HG02763 (cell line): ENCODE data around the gene BLMH.

ENCODE experiments used
- ATAC-seq: cut with Tn5 transposase; IDR thresholded peaks from one replicate; pipeline ENCODE4 v1.9.1; 2021; ENCODE audit warnings: mild to moderate bottlenecking, moderate library complexity; ENCODE audit not compliant: unreplicated experiment

The BLMH gene

GRCh38 chr17:30308406-30308805, 16.7 kb upstream of the BLMH start:
- ATAC-seq: no peak

GRCh38 chr17:30304778-30305177, 13.0 kb upstream of the BLMH start:
- no peak for ATAC-seq

GRCh38 chr17:30302241-30302640, 10.5 kb upstream of the BLMH start:
- ATAC-seq: no peak

GRCh38 chr17:30300818-30301217, 9.1 kb upstream of the BLMH start:
- ATAC-seq: no peak

GRCh38 chr17:30299000-30299399, 7.3 kb upstream of the BLMH start:
- no peak for ATAC-seq

- ATAC-seq: no peak
These were observed 6.0 kb upstream of the BLMH start for GRCh38 chr17:30297715-30298114.

- ATAC-seq: no peak
These were observed 4.8 kb upstream of the BLMH start for GRCh38 chr17:30296499-30297080.

GRCh38 chr17:30292286-30292858, 628 bp upstream of the BLMH start:
- ATAC-seq: no peak

GRCh38 chr17:30290696-30291542, 825 bp downstream of the BLMH start:
- peak; percentile 42 for ATAC-seq

- ATAC-seq: no peak
These were observed 1.7 kb downstream of the BLMH start for GRCh38 chr17:30290077-30290476.

- no peak for ATAC-seq
These were observed 12.6 kb downstream of the BLMH start for GRCh38 chr17:30279156-30279555.

- ATAC-seq: no peak
These were observed 13.7 kb downstream of the BLMH start for GRCh38 chr17:30278032-30278431.

GRCh38 chr17:30275911-30276310, 15.8 kb downstream of the BLMH start:
- ATAC-seq: no peak

GRCh38 chr17:30274887-30275286, 16.9 kb downstream of the BLMH start:
- ATAC-seq: no peak

- ATAC-seq: no peak
These were observed 18.4 kb downstream of the BLMH start for GRCh38 chr17:30273373-30273772.

GRCh38 chr17:30271102-30271501, 20.6 kb downstream of the BLMH start:
- ATAC-seq: no peak

GRCh38 chr17:30267625-30268024, 24.1 kb downstream of the BLMH start:
- ATAC-seq: no peak

GRCh38 chr17:30263552-30264333, 28.0 kb downstream of the BLMH start:
- no peak for ATAC-seq

- ATAC-seq: no peak
These were observed 34.8 kb downstream of the BLMH start for GRCh38 chr17:30256756-30257506.

- no peak for ATAC-seq
These were observed 37.6 kb downstream of the BLMH start for GRCh38 chr17:30254150-30254549.

- ATAC-seq: no peak
These were observed 38.4 kb downstream of the BLMH start for GRCh38 chr17:30253312-30253711.
